T-cell (primary cell): ENCODE measurements around the gene NEK7. TPM values are rescaled to one million over a fixed set of nuclear protein-coding genes. Genes with fewer than 3 reads are reported as not detected.

Experiments used
- ATAC-seq, 4 experiments: fragments of 200-7000 bp in 3 of 4; fragments of 150-1000 bp in 1 of 4; cut with Tn5 transposase; replicated peaks in 1 of 4; 1 replicate in 3 of 4; 2 replicates in 1 of 4; pipeline ENCODE4 v1.10.0; 2021; ENCODE audit warnings: moderate library complexity in 3 of 4, mild to moderate bottlenecking in 2 of 4, moderate number of reproducible peaks in 1 of 4
- CTCF ChIA-PET, 2 donors: fragments of 300-600 bp; sonication (Branson Sonifier 250); formaldehyde crosslinking; loops; one replicate each; lab custom pipeline; 2022; ENCODE audit warnings: antibody characterized with exemption in 2 of 2; lab: Charles Lee
- POLR2A ChIA-PET, 2 donors: fragments of 300-600 bp; sonication (Branson Sonifier 250); formaldehyde crosslinking; loops; one replicate each; lab custom pipeline; 2022; ENCODE audit warnings: antibody characterized with exemption in 2 of 2; lab: Charles Lee
- DNase-seq, 35 experiments: peaks; one replicate each; pipeline versions ENCODE4 v3.0.0 to v3.0.0-alpha.2; 2013 to 2023
- H3K27ac ChIP-seq: one replicate; pipeline ENCODE4 v1.5.1; 2013; ENCODE audit warnings: low read length
- H3K27me3 ChIP-seq, 2 experiments: replicated peaks in 1 of 2; 1 replicate in 1 of 2; 2 replicates in 1 of 2; pipeline versions ENCODE4 v1.6.1 to v1.7.0; 2013; ENCODE audit warnings: low read length in 1 of 2, mixed read lengths in 1 of 2; ENCODE audit not compliant: control insufficient read depth in 2 of 2, insufficient read depth in 2 of 2; ENCODE audit errors: extremely low read depth in 1 of 2
- H3K36me3 ChIP-seq, 2 donors: 1 replicate in 1 of 2; 2 replicates in 1 of 2; pipeline versions ENCODE4 v1.6.1 to v1.7.0; 2013; ENCODE audit warnings: low read length in 1 of 2; ENCODE audit not compliant: control insufficient read depth in 2 of 2, insufficient read depth in 1 of 2; ENCODE audit errors: extremely low read depth in 1 of 2
- H3K4me1 ChIP-seq, 2 experiments: 1 replicate in 1 of 2; 2 replicates in 1 of 2; pipeline versions ENCODE4 v1.6.1 to v1.7.0; 2013; ENCODE audit warnings: low read length in 2 of 2, mixed read lengths in 1 of 2; ENCODE audit not compliant: insufficient read depth in 2 of 2, control insufficient read depth in 1 of 2; ENCODE audit errors: extremely low read depth in 1 of 2
- H3K4me3 ChIP-seq, 2 donors: 1 replicate in 1 of 2; 2 replicates in 1 of 2; pipeline versions ENCODE4 v1.5.1 to v1.7.0; 2013; ENCODE audit warnings: mild to moderate bottlenecking in 2 of 2, low read length in 1 of 2, moderate library complexity in 1 of 2; ENCODE audit not compliant: control insufficient read depth in 1 of 2; ENCODE audit errors: extremely low read depth in 1 of 2
- H3K9me3 ChIP-seq: 2 replicates; pipeline ENCODE4 v1.7.0; 2013
- H3K27ac Mint-ChIP-seq, 2 donors: one replicate each; pipeline ENCODE4 v1.8.0; 2020 to 2021; ENCODE audit warnings: mild to moderate bottlenecking in 2 of 2, mixed read lengths in 2 of 2
- H3K27me3 Mint-ChIP-seq, 2 donors: one replicate each; pipeline ENCODE4 v1.8.0; 2021 to 2022; ENCODE audit warnings: mixed read lengths in 2 of 2
- H3K36me3 Mint-ChIP-seq: one replicate; pipeline ENCODE4 v1.8.0; 2021; ENCODE audit warnings: mixed read lengths
- H3K4me1 Mint-ChIP-seq, 3 donors: one replicate each; pipeline ENCODE4 v1.8.0; 2020 to 2022; ENCODE audit warnings: mixed read lengths in 3 of 3, mild to moderate bottlenecking in 1 of 3
- H3K4me3 Mint-ChIP-seq, 3 donors: one replicate each; pipeline ENCODE4 v1.8.0; 2020 to 2022; ENCODE audit warnings: mild to moderate bottlenecking in 3 of 3, mixed read lengths in 3 of 3, moderate library complexity in 3 of 3
- H3K9me3 Mint-ChIP-seq, 3 donors: one replicate each; pipeline ENCODE4 v1.8.0; 2020 to 2022; ENCODE audit warnings: mixed read lengths in 3 of 3
- WGBS: methylation state at CpG from one replicate; pipeline ENCODE4 v1.1.5; 2013; ENCODE audit warnings: missing lambda C conversion rate; ENCODE audit not compliant: insufficient coverage; 5-methylcytosine and 5-hydroxymethylcytosine counted together
- total RNA-seq, 35 experiments: library from RNA in 6 of 35; stranded (reverse) in 6 of 35; fragments of 120-200 nt in 1 of 35; gene quantifications; one replicate each; pipeline versions ENCODE4 v1.2.1 to v1.2.4 and lab custom pipeline; 2013 to 2026

The NEK7 gene
- total RNA-seq, 5 donors from 2014 or later (not counting 1 experiment from before 2014, with no cell fraction given) = 31.8 to 75.4 (median 69.9) TPM

GRCh38 chr1:198176179-198176578, 19.4 kb downstream of the NEK7 start:
- no peaks in the 10 kb centered on the region for H3K36me3 ChIP-seq
- peaks cover 89 to 95% (median 90%) of the 10 kb centered on the region in 3 donors for H3K4me1 Mint-ChIP-seq
- no peak overlapping the region for H3K4me3 ChIP-seq
- H3K27me3 Mint-ChIP-seq = no peaks in the 10 kb centered on the region
- H3K27me3 ChIP-seq = no peaks in the 10 kb centered on the region
- ATAC-seq = peak in 3 of 4 experiments; percentile 8 to 21 (median 8)
- H3K4me1 ChIP-seq = peaks cover 29 to 53% of the 10 kb centered on the region in 2 experiments
- WGBS = 80% methylated on average over 1 of the region's 1 CpG
- ChIA-PET POLR2A (no interaction called here), CTCF (interaction anchor here in 1 of 2 donors (0.6 to 1.2 kb wide), 2 partner anchors 15 to 56 kb away, joined by 3 read pairs; no protein-coding TSS in a partner anchor)
- peak overlapping the region; percentile 92 to 94 for H3K27ac Mint-ChIP-seq
- no peak for DNase-seq
- H3K9me3 Mint-ChIP-seq = no peaks in the 10 kb centered on the region
- peak overlapping the region; percentile 79 for H3K27ac ChIP-seq
- H3K36me3 Mint-ChIP-seq = no peaks in the 10 kb centered on the region
- peak overlapping the region; percentile 50 to 57 (median 54) for H3K4me3 Mint-ChIP-seq
- no peaks in the 10 kb centered on the region for H3K9me3 ChIP-seq

GRCh38 chr1:198177546-198177945, 20.7 kb downstream of the NEK7 start:
- H3K4me1 Mint-ChIP-seq = peaks cover 91 to 95% (median 92%) of the 10 kb centered on the region in 3 donors
- Histone ChIP-seq H3K4me3 (no peak overlapping the region), H3K27me3 (no peaks in the 10 kb centered on the region), H3K9me3 (no peaks in the 10 kb centered on the region), H3K36me3 (no peaks in the 10 kb centered on the region), H3K4me1 (peaks cover 20 to 49% of the 10 kb centered on the region in 2 experiments), H3K27ac (peak overlapping the region; percentile 79)
- H3K36me3 Mint-ChIP-seq = no peaks in the 10 kb centered on the region
- H3K4me3 Mint-ChIP-seq = peak overlapping the region in 2 of 3 donors; percentile 51 to 57
- ATAC-seq (no peak), DNase-seq (no peak)
- H3K9me3 Mint-ChIP-seq = no peaks in the 10 kb centered on the region
- ChIA-PET CTCF (no interaction called here), POLR2A (interaction anchor here in 1 of 2 donors (1.4 kb wide), 1 partner anchor 10 kb away, joined by 6 read pairs; no protein-coding TSS in a partner anchor)
- no peaks in the 10 kb centered on the region for H3K27me3 Mint-ChIP-seq
- peak overlapping the region; percentile 92 to 94 for H3K27ac Mint-ChIP-seq
- no CpG with 5 or more reads among the region's 2 CpGs for WGBS

- Histone ChIP-seq H3K9me3 (no peaks in the 10 kb centered on the region), H3K36me3 (no peaks in the 10 kb centered on the region), H3K27ac (peak overlapping the region; percentile 79), H3K4me3 (no peak overlapping the region), H3K27me3 (no peaks in the 10 kb centered on the region), H3K4me1 (peaks cover 15 to 48% of the 10 kb centered on the region in 2 experiments)
- no peaks in the 10 kb centered on the region for H3K9me3 Mint-ChIP-seq
- peaks cover 91 to 94% (median 93%) of the 10 kb centered on the region in 3 donors for H3K4me1 Mint-ChIP-seq
- ATAC-seq (no peak), DNase-seq (no peak)
- no peaks in the 10 kb centered on the region for H3K27me3 Mint-ChIP-seq
- no CpG with 5 or more reads among the region's 1 CpG for WGBS
- ChIA-PET CTCF (interaction anchor here (0.7 to 1.0 kb wide), 3 partner anchors 9 to 93 kb away, joined by 3 to 4 read pairs (median 3); no protein-coding TSS in a partner anchor), POLR2A (interaction anchor here (0.6 to 1.3 kb wide), 5 partner anchors 11 to 783 kb away, joined by 3 to 8 read pairs (median 4); no protein-coding TSS in a partner anchor)
- H3K4me3 Mint-ChIP-seq = peak overlapping the region in 1 of 3 donors; percentile 57
- peak overlapping the region; percentile 92 to 94 for H3K27ac Mint-ChIP-seq
- no peaks in the 10 kb centered on the region for H3K36me3 Mint-ChIP-seq
Observed at GRCh38 chr1:198178615-198179014, 21.8 kb downstream of the NEK7 start.

GRCh38 chr1:198179556-198179981, 22.8 kb downstream of the NEK7 start:
- H3K9me3 Mint-ChIP-seq = no peaks in the 10 kb centered on the region
- H3K36me3 Mint-ChIP-seq = no peaks in the 10 kb centered on the region
- no peaks in the 10 kb centered on the region for H3K27me3 Mint-ChIP-seq
- H3K36me3 ChIP-seq = no peaks in the 10 kb centered on the region
- CTCF ChIA-PET = no interaction called here
- ATAC-seq (peak; percentile 48 to 66 (median 54)), DNase-seq (peak in 3 of 35 experiments; percentile 18 to 64 (median 18))
- H3K4me3 ChIP-seq = no peak overlapping the region
- H3K27me3 ChIP-seq = no peaks in the 10 kb centered on the region
- no peaks in the 10 kb centered on the region for H3K9me3 ChIP-seq
- peak overlapping the region; percentile 79 for H3K27ac ChIP-seq
- peaks cover 10 to 41% of the 10 kb centered on the region in 2 experiments for H3K4me1 ChIP-seq
- POLR2A ChIA-PET = no interaction called here
- H3K27ac Mint-ChIP-seq = peak overlapping the region; percentile 92 to 94
- H3K4me3 Mint-ChIP-seq = peak overlapping the region; percentile 32 to 64 (median 40)
- 0% methylated on average over 1 of the region's 2 CpGs for WGBS
- H3K4me1 Mint-ChIP-seq = peaks cover 84 to 90% (median 87%) of the 10 kb centered on the region in 3 donors

- peaks cover 77 to 87% (median 86%) of the 10 kb centered on the region in 3 donors for H3K4me1 Mint-ChIP-seq
- H3K27ac Mint-ChIP-seq = peak overlapping the region in 1 of 2 donors; percentile 34
- no peak for DNase-seq
Observed at GRCh38 chr1:198183605-198184004, 26.8 kb downstream of the NEK7 start.

GRCh38 chr1:198184516-198184915, 27.7 kb downstream of the NEK7 start:
- H3K27ac Mint-ChIP-seq = no peak overlapping the region
- POLR2A ChIA-PET = interaction anchor here in 1 of 2 donors (0.6 kb wide), 1 partner anchor 61 kb away, joined by 3 read pairs; no protein-coding TSS in a partner anchor
- peaks cover 32 to 37% of the 10 kb centered on the region in 2 experiments for H3K4me1 ChIP-seq

More at GRCh38 chr1:198183605-198184004, 26.8 kb downstream of the NEK7 start:
- Histone ChIP-seq H3K36me3 (no peaks in the 10 kb centered on the region), H3K4me1 (peaks cover 32 to 40% of the 10 kb centered on the region in 2 experiments), H3K4me3 (no peak overlapping the region), H3K27ac (no peak overlapping the region), H3K9me3 (no peaks in the 10 kb centered on the region), H3K27me3 (no peaks in the 10 kb centered on the region)
- WGBS = no CpG with 5 or more reads among the region's 3 CpGs
- ChIA-PET POLR2A (interaction anchor here (0.6 to 0.8 kb wide), 2 partner anchors 11 to 995 kb away, joined by 3 to 4 read pairs; no protein-coding TSS in a partner anchor), CTCF (interaction anchor here in 1 of 2 donors (1.0 to 1.4 kb wide), 2 partner anchors 13 to 25 kb away, joined by 3 read pairs; no protein-coding TSS in a partner anchor)
- Mint-ChIP-seq H3K27me3 (no peaks in the 10 kb centered on the region), H3K4me3 (no peak overlapping the region), H3K9me3 (no peaks in the 10 kb centered on the region), H3K36me3 (no peaks in the 10 kb centered on the region)
- no peak for ATAC-seq

More at GRCh38 chr1:198184516-198184915, 27.7 kb downstream of the NEK7 start:
- CTCF ChIA-PET = interaction anchor here in 1 of 2 donors (1.0 to 1.4 kb wide), 3 partner anchors 12 to 26 kb away, joined by 3 to 5 read pairs (median 3); no protein-coding TSS in a partner anchor
- Histone ChIP-seq H3K36me3 (no peaks in the 10 kb centered on the region), H3K4me3 (no peak overlapping the region), H3K9me3 (no peaks in the 10 kb centered on the region), H3K27ac (no peak overlapping the region), H3K27me3 (no peaks in the 10 kb centered on the region)
- Mint-ChIP-seq H3K4me3 (no peak overlapping the region), H3K36me3 (no peaks in the 10 kb centered on the region), H3K9me3 (no peaks in the 10 kb centered on the region), H3K27me3 (no peaks in the 10 kb centered on the region), H3K4me1 (peaks cover 75 to 87% (median 86%) of the 10 kb centered on the region in 3 donors)
- WGBS = no CpG with 5 or more reads among the region's 4 CpGs
- no peak for ATAC-seq
- DNase-seq = no peak
